T47D (cell line): ENCODE data around the gene SLC1A1.

Experiments used
- DNase-seq, 2 experiments: peaks; one replicate each; pipeline versions ENCODE4 v3.0.0 to v3.0.0-alpha.2; 2011 to 2012; ENCODE audit warnings: low read depth in 1 of 2, low spot score in 1 of 2
- JUND ChIP-seq: IDR thresholded peaks from 2 replicates; pipeline ENCODE4 v1.6.1; 2012; ENCODE audit warnings: low read depth
- in situ Hi-C: cut with HindIII; loops from 2 replicates; pipeline ENCODE4 v1.10.0; 2016; ENCODE audit warnings: low sequenced_read_pairs, low pct_unique_long_range_greater_than_20kb

SLC1A1 gene

GRCh38 chr9:4558371-4558998 is 68.2 kb downstream of the SLC1A1 start:
- no peak for TF ChIP-seq JUND
- in situ Hi-C loops = no loop called here
- no peak for DNase-seq

- no peak for DNase-seq
- no peak for TF ChIP-seq JUND
- in situ Hi-C loops = no loop called here
These were observed 69.3 kb downstream of the SLC1A1 start for GRCh38 chr9:4559261-4560182.

GRCh38 chr9:4563105-4563504 is 72.8 kb downstream of the SLC1A1 start:
- in situ Hi-C loops = no loop called here
- no peak for DNase-seq
- TF ChIP-seq JUND = no peak

GRCh38 chr9:4566806-4567205 is 76.5 kb downstream of the SLC1A1 start:
- DNase-seq = no peak
- in situ Hi-C loops = no loop called here
- TF ChIP-seq JUND = no peak

- TF ChIP-seq JUND = no peak
- no peak for DNase-seq
- in situ Hi-C loops = no loop called here
These were observed 77.3 kb downstream of the SLC1A1 start for GRCh38 chr9:4567601-4568000.

- no peak for DNase-seq
- in situ Hi-C loops = no loop called here
- no peak for TF ChIP-seq JUND
These were observed 78.8 kb downstream of the SLC1A1 start for GRCh38 chr9:4569101-4569500.

- no peak for TF ChIP-seq JUND
- DNase-seq = no peak
- in situ Hi-C loops = no loop called here
These were observed 82.0 kb downstream of the SLC1A1 start for GRCh38 chr9:4572184-4572826.

- TF ChIP-seq JUND = no peak
- no peak for DNase-seq
- in situ Hi-C loops = no loop called here
These were observed 82.9 kb downstream of the SLC1A1 start for GRCh38 chr9:4573176-4573575.

GRCh38 chr9:4573634-4574389 is 83.5 kb downstream of the SLC1A1 start:
- no peak for TF ChIP-seq JUND
- DNase-seq = no peak

GRCh38 chr9:4574657-4575243 is 84.5 kb downstream of the SLC1A1 start:
- no peak for TF ChIP-seq JUND
- no peak for DNase-seq
- in situ Hi-C loops = no loop called here

More at GRCh38 chr9:4573634-4574389, 83.5 kb downstream of the SLC1A1 start:
- in situ Hi-C loops = no loop called here

- DNase-seq = no peak
- no peak for TF ChIP-seq JUND
- in situ Hi-C loops = no loop called here
These were observed 85.7 kb downstream of the SLC1A1 start for GRCh38 chr9:4575997-4576396.

GRCh38 chr9:4576448-4576847 is 86.2 kb downstream of the SLC1A1 start:
- no peak for DNase-seq
- in situ Hi-C loops = no loop called here
- no peak for TF ChIP-seq JUND
